HEK293 (cell line): ENCODE measurements around the gene C2orf76.

ENCODE experiments used
- CTCF ChIP-seq: fragments of 450-650 bp; formaldehyde crosslinking; IDR thresholded peaks from 2 replicates; pipeline ENCODE4 v1.5.1; 2016; ENCODE audit warnings: missing biosample characterization, missing genetic modification characterization
- HOXA7 ChIP-seq: sonication (generic); formaldehyde crosslinking; IDR thresholded peaks from 2 replicates; pipeline ENCODE4 v1.8.1; 2022; ENCODE audit warnings: missing genetic modification reagents, borderline replicate concordance
- REST ChIP-seq: fragments of 450-650 bp; formaldehyde crosslinking; IDR thresholded peaks from 2 replicates; pipeline ENCODE4 v1.5.1; 2016; ENCODE audit warnings: missing biosample characterization, missing genetic modification characterization
- ZNF18 ChIP-seq: fragments of 450-650 bp; formaldehyde crosslinking; IDR thresholded peaks from 2 replicates; pipeline ENCODE4 v1.5.1; 2016; ENCODE audit warnings: missing biosample characterization, missing genetic modification characterization
- ZNF248 ChIP-seq: fragments of 450-650 bp; formaldehyde crosslinking; IDR thresholded peaks from 2 replicates; pipeline ENCODE4 v1.5.1; 2017; ENCODE audit warnings: missing biosample characterization, missing genetic modification characterization
- ZNF274 ChIP-seq, 2 experiments: fragments of 200-500 bp in 1 of 2; fragments of 450-650 bp in 1 of 2; sonication (Bioruptor generic) in 1 of 2; formaldehyde crosslinking in 1 of 2; IDR thresholded peaks; 2 replicates each; pipeline versions ENCODE4 v1.5.1 to v1.6.1; 2014 to 2016; ENCODE audit warnings: borderline replicate concordance in 1 of 2, inconsistent platforms in 1 of 2, low read length in 1 of 2, missing biosample characterization in 1 of 2, missing genetic modification characterization in 1 of 2
- ZNF426 ChIP-seq: fragments of 450-650 bp; formaldehyde crosslinking; IDR thresholded peaks from 2 replicates; pipeline ENCODE4 v1.5.1; 2017; ENCODE audit warnings: missing biosample characterization, missing genetic modification characterization, mild to moderate bottlenecking, inconsistent platforms, moderate library complexity

GRCh38 chr2:119352357-119352756 is 14.3 kb downstream of the C2orf76 start:
- TF ChIP-seq ZNF18 (tag by site-specific recombination) = no peak
- no peak for TF ChIP-seq ZNF248 (tag by site-specific recombination)
- TF ChIP-seq ZNF426 (tag by site-specific recombination) = no peak
- no peak for TF ChIP-seq REST (tag by site-specific recombination)
- TF ChIP-seq ZNF274 (IDR thresholded peaks at IDR 0.05; ENCODE audit: low read length) = no peak
- no peak for TF ChIP-seq ZNF274 (tag by site-specific recombination; IDR thresholded peaks at IDR 0.05; ENCODE audit: borderline replicate concordance)
- no peak for TF ChIP-seq CTCF (tag by site-specific recombination)
- no peak for TF ChIP-seq HOXA7 (CRISPR knock-in tag)
